ENCODE results near the gene MGAT5.
A peak's percentile ranks its signal among the peaks of the same experiment; 100 is the strongest.

The MGAT5 gene

GRCh38 chr2:134406736-134407135, 152.9 kb downstream of the MGAT5 start:
- DNase-seq: no peak

GRCh38 chr2:134407154-134407890, 153.4 kb downstream of the MGAT5 start:
- no peak for DNase-seq

GRCh38 chr2:134408386-134408785, 154.5 kb downstream of the MGAT5 start:
- DNase-seq: no peak

- no peak for DNase-seq
Measured at GRCh38 chr2:134408791-134409190, 154.9 kb downstream of the MGAT5 start.

- DNase-seq: no peak
Measured at GRCh38 chr2:134410006-134410405, 156.1 kb downstream of the MGAT5 start.

GRCh38 chr2:134410831-134411231, 157.0 kb downstream of the MGAT5 start:
- DNase-seq: no peak

- no peak for DNase-seq
Measured at GRCh38 chr2:134411279-134411827, 157.5 kb downstream of the MGAT5 start.

GRCh38 chr2:134411828-134412638, 158.2 kb downstream of the MGAT5 start:
- peak; percentile 32 for DNase-seq

- DNase-seq: no peak
Measured at GRCh38 chr2:134412639-134412999, 158.7 kb downstream of the MGAT5 start.

- no peak for DNase-seq
Measured at GRCh38 chr2:134413430-134413829, 159.6 kb downstream of the MGAT5 start.

GRCh38 chr2:134413912-134414311, 160.0 kb downstream of the MGAT5 start:
- no peak for DNase-seq

- no peak for DNase-seq
Measured at GRCh38 chr2:134416018-134416417, 162.1 kb downstream of the MGAT5 start.

- no peak for DNase-seq
Measured at GRCh38 chr2:134416637-134417036, 162.8 kb downstream of the MGAT5 start.

- no peak for DNase-seq
Measured at GRCh38 chr2:134417968-134418582, 164.2 kb downstream of the MGAT5 start.

- DNase-seq: no peak
Measured at GRCh38 chr2:134420259-134420658, 166.4 kb downstream of the MGAT5 start.

- DNase-seq: no peak
Measured at GRCh38 chr2:134420920-134421319, 167.0 kb downstream of the MGAT5 start.

GRCh38 chr2:134421556-134422328, 167.9 kb downstream of the MGAT5 start:
- no peak for DNase-seq

GRCh38 chr2:134425724-134426496, 172.0 kb downstream of the MGAT5 start:
- DNase-seq: peak; percentile 3

- no peak for DNase-seq
Measured at GRCh38 chr2:134426721-134427120, 172.8 kb downstream of the MGAT5 start.

- no peak for DNase-seq
Measured at GRCh38 chr2:134429886-134430285, 176.0 kb downstream of the MGAT5 start.

GRCh38 chr2:134431838-134432434, 178.1 kb downstream of the MGAT5 start:
- no peak for DNase-seq

Data from suppressor macrophage treated with lipopolysaccharide for 4 hours (primary cell).